Limb (tissue), 2 donors: ENCODE measurements around the gene CSF3.
A peak's percentile ranks its signal among the peaks of the same experiment; 100 is the strongest.

Experiments used
- DNase-seq, 2 donors: peaks; one replicate each; pipeline ENCODE4 v3.0.0-alpha.2; 2016; ENCODE audit errors: extremely low spot score in 2 of 2

The CSF3 gene

DNA sequence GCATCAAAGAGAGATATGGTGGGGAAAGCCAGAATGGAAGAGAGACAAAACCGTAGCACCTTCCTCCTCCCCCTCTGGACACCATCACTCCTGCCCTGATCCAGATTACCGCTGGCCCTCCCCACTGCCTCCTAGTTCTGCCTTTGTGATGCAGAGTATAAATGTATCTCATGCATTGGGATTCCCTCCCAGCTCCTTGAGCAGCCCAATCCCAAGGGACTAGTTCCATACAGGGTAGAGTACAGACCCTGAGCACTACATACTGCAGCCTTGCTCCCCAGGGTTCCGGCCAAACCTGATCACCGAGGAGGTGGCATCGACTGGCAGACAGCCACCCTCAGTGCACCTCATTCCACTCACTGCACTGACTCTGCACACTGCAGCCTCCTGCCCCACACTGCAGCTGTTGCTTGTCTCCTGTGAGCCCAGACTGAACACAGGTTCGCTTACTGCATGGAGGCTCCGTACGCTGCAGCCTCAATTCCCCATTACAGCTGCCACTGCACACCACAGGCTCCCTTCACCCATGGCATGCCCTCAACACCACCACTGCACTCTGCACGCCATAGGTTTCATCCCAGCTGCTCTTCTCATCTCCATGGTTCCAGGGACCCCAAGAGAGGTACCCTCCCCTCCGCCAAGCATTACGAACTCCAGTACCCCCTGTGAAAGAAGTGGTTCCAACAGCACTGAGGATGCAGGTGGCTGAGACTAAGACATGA is 45.8 kb downstream of the CSF3 start:
- DNase-seq = no peak

DNA sequence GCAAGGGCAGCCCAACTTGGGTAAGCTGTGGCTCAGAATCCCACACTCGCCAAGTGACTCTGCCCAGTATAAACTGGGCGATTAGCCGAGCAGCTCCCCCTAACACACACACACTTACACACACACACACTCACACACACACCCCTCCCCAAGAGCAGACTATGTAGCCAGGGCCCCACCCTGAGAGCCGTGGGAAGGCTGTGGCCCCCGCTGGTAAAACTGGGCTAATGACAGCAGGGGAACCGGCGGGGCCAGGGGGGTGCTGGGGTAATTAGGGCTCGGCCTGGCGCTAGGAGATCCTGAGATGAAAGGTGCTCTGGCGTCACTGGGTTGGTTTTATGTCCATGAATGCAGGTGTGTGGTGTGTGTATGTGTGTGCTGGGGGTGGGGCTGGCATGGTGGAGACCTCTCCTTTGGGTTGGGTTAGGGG is 46.4 kb downstream of the CSF3 start:
- DNase-seq = no peak

DNA sequence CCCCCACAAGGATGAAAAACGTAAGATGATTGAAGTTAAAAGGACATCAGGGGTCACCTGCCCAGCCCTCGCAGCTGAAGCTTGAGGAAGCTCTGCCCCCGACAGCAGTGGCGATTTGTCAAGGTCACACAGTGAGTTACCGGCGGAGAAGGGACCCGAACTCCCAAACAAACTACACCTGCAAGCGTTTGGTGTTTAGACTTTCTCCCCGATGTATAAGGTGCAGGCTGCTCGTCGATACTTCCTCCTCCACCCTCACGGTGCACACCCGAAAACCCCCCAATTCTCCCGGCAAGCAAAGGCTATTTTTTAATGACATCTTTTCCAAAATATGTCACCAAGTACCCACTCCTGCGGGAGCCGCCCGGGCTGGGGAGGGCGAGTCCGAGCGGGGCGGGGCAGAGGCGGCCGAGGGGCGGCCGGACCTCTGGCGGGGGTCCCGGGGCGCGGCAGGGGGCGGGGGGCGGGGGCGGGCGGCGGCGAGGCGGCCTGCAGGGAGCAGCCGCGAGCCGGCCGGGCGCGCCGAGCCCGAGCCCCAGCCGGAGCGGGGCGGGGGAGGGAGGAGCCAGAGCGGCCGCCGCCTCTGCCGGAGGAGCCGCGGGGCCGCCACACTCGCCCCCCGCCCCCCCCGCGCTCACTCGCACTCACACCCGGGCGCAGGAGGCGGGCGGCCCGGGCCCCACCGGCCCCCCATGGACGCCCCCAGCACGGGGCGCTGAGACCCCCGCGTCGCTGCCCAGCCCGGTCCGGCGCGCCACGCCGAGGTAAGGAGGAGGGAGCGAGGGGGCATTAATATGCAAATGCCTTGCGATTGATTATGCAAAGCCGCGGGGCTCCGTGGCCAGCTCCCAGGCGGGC is 47.3 kb downstream of the CSF3 start, which contains the start of gene THRA:
THRA (plus strand) TSS at position 637 of the 858 bp plus-strand sequence. CDS start 11,524 bp downstream, outside the sequence.
- DNase-seq = peak; percentile 69 to 85

DNA sequence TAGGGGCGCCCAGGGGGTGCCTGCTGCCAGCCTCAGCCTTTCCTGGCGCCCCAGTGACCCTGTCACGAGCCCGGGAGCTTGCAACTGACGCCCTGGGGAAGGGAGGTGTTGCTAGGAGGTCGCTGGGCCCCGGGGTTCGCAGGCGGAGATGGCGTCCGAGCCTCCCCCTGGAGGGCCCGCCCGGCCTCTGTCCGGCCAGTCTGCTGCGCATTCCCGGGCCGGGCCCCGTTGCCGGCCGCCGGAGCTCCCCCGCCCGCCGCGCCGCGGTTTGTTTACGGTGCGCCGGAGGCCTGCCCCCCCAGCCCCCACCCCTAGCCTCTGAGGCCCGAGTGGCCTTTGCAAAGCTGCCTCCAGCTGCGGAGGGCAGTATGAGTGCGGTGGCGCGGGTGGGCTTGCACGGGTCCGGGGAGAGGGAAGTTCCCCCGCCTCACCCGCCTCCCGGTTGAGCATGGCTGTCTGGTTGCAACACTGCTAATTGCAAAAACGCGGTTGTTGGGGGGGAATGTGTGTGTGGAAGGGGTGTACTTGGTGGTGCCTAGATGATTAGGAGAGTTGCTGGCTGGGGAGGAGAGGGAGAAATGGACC is 48.0 kb downstream of the CSF3 start:
- DNase-seq = peak in 1 of 2 donors; percentile 60

DNA sequence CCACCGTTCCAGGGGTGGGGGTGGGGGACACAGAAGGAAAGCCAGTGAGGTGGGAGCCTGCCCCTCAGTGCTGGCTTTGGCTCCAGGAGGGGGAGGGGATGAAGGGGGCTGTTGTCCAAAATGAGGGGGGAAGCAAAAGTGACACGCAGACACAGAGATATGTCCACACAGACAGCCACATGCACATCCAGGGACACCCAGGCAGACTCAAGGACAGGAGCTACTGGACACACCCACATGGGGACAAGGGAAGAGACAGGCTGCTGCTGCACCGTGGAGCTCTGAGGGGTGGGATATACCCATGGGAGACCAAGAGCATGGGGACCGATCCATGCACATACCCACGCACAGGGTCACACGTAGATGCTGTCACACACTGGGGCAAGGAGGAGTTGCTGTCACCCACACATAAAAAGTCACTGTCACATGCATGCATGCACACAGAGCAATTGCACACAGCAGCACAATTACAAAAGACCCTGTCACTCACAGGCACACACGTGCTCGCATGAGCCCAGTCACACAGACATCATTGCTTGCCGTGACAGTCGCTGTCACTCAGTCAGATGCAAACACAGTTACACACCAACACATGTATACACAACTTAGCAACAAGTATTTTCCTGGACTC is 48.8 kb downstream of the CSF3 start:
- no peak for DNase-seq

DNA sequence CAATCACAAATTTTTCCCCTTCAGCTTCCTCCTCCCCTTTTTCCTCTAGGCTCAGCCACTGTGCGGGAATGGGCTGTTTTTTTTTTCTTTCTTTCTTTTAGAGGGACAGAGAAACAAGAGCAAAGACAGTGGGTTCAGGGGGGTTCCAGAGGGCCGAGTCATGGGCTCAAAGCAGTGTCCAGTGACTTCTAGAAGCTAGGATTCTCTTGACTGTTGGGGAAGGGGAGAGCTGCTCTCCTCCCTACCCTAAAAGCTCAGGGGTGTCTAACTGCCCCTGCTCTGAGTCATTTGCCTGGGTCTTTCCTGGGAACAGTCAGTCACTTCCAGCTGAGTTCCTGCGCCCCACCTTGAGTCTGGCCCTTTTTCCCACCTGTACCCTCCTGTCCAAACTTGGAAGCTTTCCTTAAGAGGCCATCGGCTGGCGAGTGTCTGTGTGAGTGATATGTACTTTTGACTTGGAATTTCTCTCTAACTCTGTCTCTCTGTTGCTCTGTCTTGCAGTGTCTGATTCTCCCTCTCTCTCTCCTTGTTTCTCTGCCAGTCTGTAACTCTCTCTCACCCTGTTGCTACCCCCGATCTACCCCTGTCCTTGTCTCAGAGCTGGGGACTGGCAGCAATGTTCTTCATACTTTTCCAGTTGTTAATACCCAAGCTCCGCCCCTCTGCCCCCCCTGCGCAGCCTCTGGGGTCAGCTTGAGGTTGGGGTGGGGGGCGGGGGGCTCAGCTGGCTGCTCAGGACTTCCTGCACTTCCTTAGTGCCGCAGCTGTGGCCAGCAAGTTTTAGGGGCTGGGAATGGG is 49.9 kb downstream of the CSF3 start:
- peak in 1 of 2 donors; percentile 72 for DNase-seq

DNA sequence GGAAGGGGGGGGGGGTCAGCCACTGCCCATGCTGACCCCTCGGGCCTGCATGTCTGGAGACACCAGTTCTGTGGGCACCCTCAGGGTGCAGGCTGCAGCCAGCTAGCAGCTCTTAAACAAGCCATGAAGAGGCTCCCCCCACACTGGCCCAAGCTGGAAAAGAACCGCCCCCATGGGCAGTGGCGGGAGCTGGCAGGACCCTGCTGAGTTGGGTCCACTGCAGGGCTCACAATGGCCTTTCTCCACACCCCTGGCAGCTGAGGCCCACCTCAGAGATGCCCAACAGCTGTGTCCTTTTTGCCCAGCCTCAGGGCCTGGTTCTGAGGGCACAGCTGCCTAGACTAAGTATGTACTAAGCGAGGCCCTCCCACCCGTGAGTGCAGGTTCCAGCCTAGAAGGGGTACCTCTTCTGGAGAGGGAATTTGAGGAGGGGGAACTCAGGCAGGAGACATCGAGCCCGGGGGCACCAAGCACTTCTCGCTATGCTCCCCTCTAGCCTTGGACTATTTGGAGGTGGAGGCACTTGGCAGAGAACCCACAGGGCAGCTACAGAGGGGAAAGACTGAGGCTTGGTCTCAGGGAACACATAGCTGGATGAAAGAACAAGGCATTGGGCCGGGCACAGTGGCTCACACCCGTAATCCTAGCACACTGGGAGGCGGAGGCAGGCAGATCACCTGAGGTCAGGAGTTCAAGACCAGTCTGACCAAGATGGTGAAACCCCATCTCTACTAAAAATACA is 50.7 kb downstream of the CSF3 start:
- DNase-seq = no peak
